MCF 10A (cell line): Measurements from ENCODE around the gene NELFA. TPM values are rescaled to one million over a fixed set of nuclear protein-coding genes. Genes with fewer than 3 reads are reported as not detected.

ENCODE experiments used
- BruUV-seq: library from RNA; stranded (reverse); fragments of 400-500 nt; replicated peaks from 2 replicates; lab custom pipeline; 2021; lab: Mats Ljungman, UMichigan
- CTCF ChIA-PET: fragments of 300-600 bp; sonication (Branson Sonifier 250); formaldehyde crosslinking; extraction: SDS; loops from one replicate; lab custom pipeline; 2021; ENCODE audit warnings: antibody characterized with exemption, inconsistent platforms; lab: Yijun Ruan, JAX
- POLR2A ChIA-PET: fragments of 300-600, 350-650 bp; sonication (Branson Sonifier 250); formaldehyde crosslinking; extraction: SDS; loops from one replicate; lab custom pipeline; 2020; ENCODE audit warnings: antibody characterized with exemption, inconsistent platforms; lab: Yijun Ruan, JAX
- DNase-seq: peaks from one replicate; pipeline ENCODE4 v3.0.0-alpha.2; 2018; ENCODE audit not compliant: unreplicated experiment
- H3K27ac Mint-ChIP-seq: one replicate; pipeline ENCODE4 v1.8.0; 2022; ENCODE audit warnings: mild to moderate bottlenecking, low read depth, mixed read lengths; ENCODE audit not compliant: unreplicated experiment
- H3K27me3 Mint-ChIP-seq: one replicate; pipeline ENCODE4 v1.8.0; 2022; ENCODE audit warnings: mixed read lengths; ENCODE audit not compliant: insufficient read depth, unreplicated experiment
- H3K36me3 Mint-ChIP-seq: one replicate; pipeline ENCODE4 v1.8.0; 2022; ENCODE audit warnings: mild to moderate bottlenecking, moderate library complexity, mixed read lengths; ENCODE audit not compliant: insufficient read depth, unreplicated experiment
- H3K4me1 Mint-ChIP-seq: one replicate; pipeline ENCODE4 v1.8.0; 2022; ENCODE audit warnings: mixed read lengths; ENCODE audit not compliant: insufficient read depth, unreplicated experiment
- H3K4me3 Mint-ChIP-seq: one replicate; pipeline ENCODE4 v1.8.0; 2022; ENCODE audit warnings: mild to moderate bottlenecking, moderate library complexity, mixed read lengths; ENCODE audit not compliant: unreplicated experiment
- H3K9me3 Mint-ChIP-seq: one replicate; pipeline ENCODE4 v1.8.0; 2022; ENCODE audit warnings: mixed read lengths; ENCODE audit not compliant: unreplicated experiment
- CTCF ChIP-seq: fragments of 200-600 bp; IDR thresholded peaks from one replicate; pipeline ENCODE4 v1.8.0; 2022; ENCODE audit warnings: antibody characterized with exemption, mild to moderate bottlenecking; ENCODE audit not compliant: unreplicated experiment
- intact Hi-C: fragments of 100-400 bp; cut with micrococcal nuclease; formaldehyde crosslinking; loops from 2 replicates; pipeline ENCODE4 v1.14.1; 2022
- total RNA-seq: library from RNA; stranded (reverse); gene quantifications from 2 replicates; pipeline ENCODE4 v1.2.3, GENCODE V29; 2022

NELFA gene
- total RNA-seq, 1 experiment from 2014 or later, result 36.2 TPM

- no peak for TF ChIP-seq CTCF
These were observed 36.8 kb upstream of the NELFA start for GRCh38 chr4:2045518-2045951.

GRCh38 chr4:2044542-2045517, 36.1 kb upstream of the NELFA start:
- POLR2A ChIA-PET, result interaction anchor here (0.8 to 1.6 kb wide), 2 partner anchors 9 to 11 kb away, joined by 3 to 5 read pairs; no protein-coding TSS in a partner anchor
- H3K9me3 Mint-ChIP-seq, result no peaks in the 10 kb centered on the region

More at GRCh38 chr4:2045518-2045951, 36.8 kb upstream of the NELFA start:
- Mint-ChIP-seq H3K4me1 (peaks cover 13% of the 10 kb centered on the region), H3K4me3 (no peak overlapping the region), H3K27ac (no peak overlapping the region), H3K36me3 (no peaks in the 10 kb centered on the region), H3K27me3 (no peaks in the 10 kb centered on the region), H3K9me3 (no peaks in the 10 kb centered on the region)
- intact Hi-C loops, result no loop called here
- BruUV-seq, result no TSS peak
- DNase-seq, result peak; percentile 56
- CTCF ChIA-PET, result no interaction called here
- POLR2A ChIA-PET, result interaction anchor here (0.6 to 1.6 kb wide), 3 partner anchors 8 to 56 kb away, joined by 3 to 5 read pairs (median 3); no protein-coding TSS in a partner anchor

GRCh38 chr4:2044119-2044485, 35.3 kb upstream of the NELFA start:
- Mint-ChIP-seq H3K27me3 (no peaks in the 10 kb centered on the region), H3K4me3 (no peak overlapping the region), H3K4me1 (peaks cover 13% of the 10 kb centered on the region), H3K36me3 (no peaks in the 10 kb centered on the region), H3K9me3 (no peaks in the 10 kb centered on the region), H3K27ac (no peak overlapping the region)
- intact Hi-C loops, result no loop called here
- DNase-seq, result no peak
- no peak for TF ChIP-seq CTCF
- no TSS peak for BruUV-seq
- ChIA-PET POLR2A (no interaction called here), CTCF (no interaction called here)

More at GRCh38 chr4:2044542-2045517, 36.1 kb upstream of the NELFA start:
- peaks cover 13% of the 10 kb centered on the region for H3K4me1 Mint-ChIP-seq
- DNase-seq, result no peak
- H3K36me3 Mint-ChIP-seq, result no peaks in the 10 kb centered on the region
- H3K4me3 Mint-ChIP-seq, result no peak overlapping the region
- no peaks in the 10 kb centered on the region for H3K27me3 Mint-ChIP-seq
- intact Hi-C loops, result no loop called here
- H3K27ac Mint-ChIP-seq, result no peak overlapping the region
- no TSS peak for BruUV-seq
- no peak for TF ChIP-seq CTCF
- CTCF ChIA-PET, result interaction anchor here (0.9 kb wide), 1 partner anchor 260 kb away, joined by 3 read pairs; no protein-coding TSS in a partner anchor

- BruUV-seq, result no TSS peak
- intact Hi-C loops, result no loop called here
- POLR2A ChIA-PET, result interaction anchor here (0.5 kb wide), 1 partner anchor 824 kb away, joined by 3 read pairs; no protein-coding TSS in a partner anchor
- Mint-ChIP-seq H3K4me1 (peaks cover 13% of the 10 kb centered on the region), H3K36me3 (no peaks in the 10 kb centered on the region), H3K27ac (no peak overlapping the region), H3K4me3 (no peak overlapping the region), H3K27me3 (no peaks in the 10 kb centered on the region), H3K9me3 (no peaks in the 10 kb centered on the region)
- no peak for TF ChIP-seq CTCF
- CTCF ChIA-PET, result no interaction called here
- no peak for DNase-seq
These were observed 34.8 kb upstream of the NELFA start for GRCh38 chr4:2043396-2044118.
